ENCODE data around the gene DEFB121. TPM values are rescaled to one million over a fixed set of nuclear protein-coding genes. Genes with fewer than 3 reads are reported as not detected.

Gene DEFB121
- total RNA-seq, 4 donors from 2014 or later, result not detected

DNA sequence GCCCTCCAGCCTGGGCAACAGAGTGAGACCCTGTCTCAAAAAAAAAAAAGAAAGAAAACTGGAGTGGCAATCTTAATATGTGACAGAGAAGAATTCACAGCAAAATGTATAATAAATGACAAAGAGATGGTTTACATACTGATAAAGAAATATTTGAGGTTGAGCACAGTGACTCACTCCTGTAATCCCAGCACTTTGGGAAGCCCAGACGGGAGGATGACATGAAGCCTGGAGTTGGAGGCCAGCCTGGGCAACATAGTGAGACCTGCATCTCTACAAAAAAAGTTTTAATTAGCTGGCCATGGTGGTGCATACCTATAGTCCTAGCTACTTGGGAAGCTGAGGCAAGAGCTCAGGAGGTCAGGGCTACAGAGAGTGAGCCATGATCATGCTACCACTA, 50.0 kb downstream of the DEFB121 start:
- WGBS, 2 donors (ENCODE audit: low coverage in 1 of 2), result 50 to 52% methylated on average over 1 of the region's 1 CpG
- Histone ChIP-seq H3K9me3 (no peaks in the 10 kb centered on the region), H3K36me3 (no peaks in the 10 kb centered on the region), H3K27ac (no peak overlapping the region), H3K4me1 (no peaks in the 10 kb centered on the region), H3K27me3 (no peaks in the 10 kb centered on the region), H3K4me3 (no peak overlapping the region)
- TF ChIP-seq POLR2A (IDR thresholded peaks at IDR 0.05) (no peak), EP300 (IDR thresholded peaks at IDR 0.05; ENCODE audit: low read depth) (no peak), POLR2AphosphoS5 (IDR thresholded peaks at IDR 0.05) (no peak)
- TF ChIP-seq, protein P1, sequence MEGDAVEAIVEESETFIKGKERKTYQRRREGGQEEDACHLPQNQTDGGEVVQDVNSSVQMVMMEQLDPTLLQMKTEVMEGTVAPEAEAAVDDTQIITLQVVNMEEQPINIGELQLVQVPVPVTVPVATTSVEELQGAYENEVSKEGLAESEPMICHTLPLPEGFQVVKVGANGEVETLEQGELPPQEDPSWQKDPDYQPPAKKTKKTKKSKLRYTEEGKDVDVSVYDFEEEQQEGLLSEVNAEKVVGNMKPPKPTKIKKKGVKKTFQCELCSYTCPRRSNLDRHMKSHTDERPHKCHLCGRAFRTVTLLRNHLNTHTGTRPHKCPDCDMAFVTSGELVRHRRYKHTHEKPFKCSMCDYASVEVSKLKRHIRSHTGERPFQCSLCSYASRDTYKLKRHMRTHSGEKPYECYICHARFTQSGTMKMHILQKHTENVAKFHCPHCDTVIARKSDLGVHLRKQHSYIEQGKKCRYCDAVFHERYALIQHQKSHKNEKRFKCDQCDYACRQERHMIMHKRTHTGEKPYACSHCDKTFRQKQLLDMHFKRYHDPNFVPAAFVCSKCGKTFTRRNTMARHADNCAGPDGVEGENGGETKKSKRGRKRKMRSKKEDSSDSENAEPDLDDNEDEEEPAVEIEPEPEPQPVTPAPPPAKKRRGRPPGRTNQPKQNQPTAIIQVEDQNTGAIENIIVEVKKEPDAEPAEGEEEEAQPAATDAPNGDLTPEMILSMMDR (IDR thresholded peaks at IDR 0.05), result no peak
- intact Hi-C loops (cut with DNase I; ENCODE audit: low total_unique reads) (no loop called here), in situ Hi-C loops (cut with MboI; ENCODE audit: low pct_ligation_motif_present in 1 of 4, low pct_unique_long_range_greater_than_20kb in 1 of 4, low sequenced_read_pairs in 3 of 4) (no loop called here)
- DNase-seq, result no peak

Small RNA genes within 50 kb of the gene (small RNA-seq; reads per million reads assigned to genes)
- gene DEFB117, result 0 reads per million in 4 donors
- gene RF00561, result 0 reads per million in 4 donors
- 0 reads per million in 4 donors for gene RNA5SP480

Other genes starting within 250 kb of the DEFB121 start
- gene DEFB115, start 148.6 kb downstream of the DEFB121 start, total RNA-seq, result not detected
- gene DEFB116, start 97.6 kb downstream of the DEFB121 start, total RNA-seq, result not detected
- gene DEFB118, start 37.6 kb downstream of the DEFB121 start, total RNA-seq, result not detected
- not detected for gene DEFB119, start 15.6 kb downstream of the DEFB121 start, total RNA-seq
- gene DEFB123, start 34.4 kb upstream of the DEFB121 start, total RNA-seq, result not detected
- not detected for gene DEFB124, start 68.9 kb upstream of the DEFB121 start, total RNA-seq
- 1 to 10 TPM in 2 of 4 donors, under 1 TPM in 1, not detected in 1; 0.80 to 1.8 (median 1.3) TPM for gene REM1, start 69.1 kb upstream of the DEFB121 start, total RNA-seq
- 10 to 100 TPM; 38.4 to 86.0 (median 63.4) TPM for gene HM13, start 108.2 kb upstream of the DEFB121 start, total RNA-seq
- 1,000 to 10,000 TPM in 1 of 4 donors, 100 to 1,000 TPM in 3; 516 to 1,015 (median 933) TPM for gene ID1, start 199.1 kb upstream of the DEFB121 start, total RNA-seq
- gene COX4I2, start 231.7 kb upstream of the DEFB121 start, total RNA-seq, result not detected

Data from transverse colon (tissue), 4 donors.